Measurements from ENCODE around the gene SANBR.

DNA sequence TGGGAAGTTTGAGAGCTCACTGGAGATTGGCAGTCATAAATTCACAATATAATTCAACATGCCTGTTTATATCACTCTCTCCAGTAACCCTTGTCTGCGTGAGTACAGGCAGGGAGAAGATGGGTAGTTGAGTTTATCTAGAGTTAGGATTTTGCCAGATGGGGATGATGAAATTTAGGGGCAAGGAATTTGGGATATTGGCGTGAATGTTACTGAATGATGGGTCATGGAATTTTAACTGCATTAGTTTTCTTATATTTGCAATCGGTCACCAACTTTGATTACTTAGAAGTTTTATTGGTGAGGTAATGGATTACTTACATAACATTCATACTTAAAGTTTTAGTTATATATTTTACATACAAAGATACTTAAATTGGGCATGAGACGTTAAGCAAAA lies 35.1 kb downstream of the SANBR start:
- no peak for TF ChIP-seq EZH2phosphoT487 (IDR thresholded peaks at IDR 0.05; ENCODE audit: borderline replicate concordance)
- TF ChIP-seq, protein P1, sequence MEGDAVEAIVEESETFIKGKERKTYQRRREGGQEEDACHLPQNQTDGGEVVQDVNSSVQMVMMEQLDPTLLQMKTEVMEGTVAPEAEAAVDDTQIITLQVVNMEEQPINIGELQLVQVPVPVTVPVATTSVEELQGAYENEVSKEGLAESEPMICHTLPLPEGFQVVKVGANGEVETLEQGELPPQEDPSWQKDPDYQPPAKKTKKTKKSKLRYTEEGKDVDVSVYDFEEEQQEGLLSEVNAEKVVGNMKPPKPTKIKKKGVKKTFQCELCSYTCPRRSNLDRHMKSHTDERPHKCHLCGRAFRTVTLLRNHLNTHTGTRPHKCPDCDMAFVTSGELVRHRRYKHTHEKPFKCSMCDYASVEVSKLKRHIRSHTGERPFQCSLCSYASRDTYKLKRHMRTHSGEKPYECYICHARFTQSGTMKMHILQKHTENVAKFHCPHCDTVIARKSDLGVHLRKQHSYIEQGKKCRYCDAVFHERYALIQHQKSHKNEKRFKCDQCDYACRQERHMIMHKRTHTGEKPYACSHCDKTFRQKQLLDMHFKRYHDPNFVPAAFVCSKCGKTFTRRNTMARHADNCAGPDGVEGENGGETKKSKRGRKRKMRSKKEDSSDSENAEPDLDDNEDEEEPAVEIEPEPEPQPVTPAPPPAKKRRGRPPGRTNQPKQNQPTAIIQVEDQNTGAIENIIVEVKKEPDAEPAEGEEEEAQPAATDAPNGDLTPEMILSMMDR (conservative IDR thresholded peaks at IDR 0.05; ENCODE audit: low read length), result no peak

All from Loucy (cell line).